GM23338 (cell line): ENCODE data around the gene CLDN7.
"Not testable (repeated sequence)": the region's sequence is repeated elsewhere in the genome, so short reads cannot be mapped to it uniquely, and the experiment has no call there.

Experiments
- ETS1 ChIP-seq: IDR thresholded peaks from 2 replicates; pipeline ENCODE4 v1.6.1; 2016; ENCODE audit warnings: antibody characterized with exemption
- EZH2 ChIP-seq: fragments of 200-600 bp; sonication (generic); IDR thresholded peaks from one replicate; pipeline ENCODE4 v1.8.0; 2017; ENCODE audit warnings: antibody characterized with exemption, mild to moderate bottlenecking, low read depth; ENCODE audit not compliant: unreplicated experiment
- EZH2phosphoT487 ChIP-seq: fragments of 200-600 bp; sonication (generic); IDR thresholded peaks from one replicate; pipeline ENCODE4 v1.8.1; 2018; ENCODE audit warnings: antibody characterized with exemption; ENCODE audit not compliant: unreplicated experiment
- POLR2AphosphoS5 ChIP-seq: IDR thresholded peaks from 2 replicates; pipeline ENCODE4 v1.6.1; 2016; ENCODE audit warnings: antibody characterized with exemption, low read depth
- TF ChIP-seq, protein P1 (sequence below), 2 experiments: fragments of 200-600 bp in 1 of 2; sonication (generic) in 1 of 2; conservative IDR thresholded peaks; 2 replicates each; pipeline versions ENCODE4 v1.5.1 to v1.6.1; 2016 to 2017; ENCODE audit warnings: antibody characterized with exemption in 2 of 2, low read depth in 2 of 2, mild to moderate bottlenecking in 2 of 2, moderate library complexity in 1 of 2
- TF ChIP-seq, protein P2 (sequence below): IDR thresholded peaks from one replicate; pipeline ENCODE4 v1.6.1; 2018; ENCODE audit warnings: antibody characterized with exemption; ENCODE audit not compliant: unreplicated experiment

DNA sequence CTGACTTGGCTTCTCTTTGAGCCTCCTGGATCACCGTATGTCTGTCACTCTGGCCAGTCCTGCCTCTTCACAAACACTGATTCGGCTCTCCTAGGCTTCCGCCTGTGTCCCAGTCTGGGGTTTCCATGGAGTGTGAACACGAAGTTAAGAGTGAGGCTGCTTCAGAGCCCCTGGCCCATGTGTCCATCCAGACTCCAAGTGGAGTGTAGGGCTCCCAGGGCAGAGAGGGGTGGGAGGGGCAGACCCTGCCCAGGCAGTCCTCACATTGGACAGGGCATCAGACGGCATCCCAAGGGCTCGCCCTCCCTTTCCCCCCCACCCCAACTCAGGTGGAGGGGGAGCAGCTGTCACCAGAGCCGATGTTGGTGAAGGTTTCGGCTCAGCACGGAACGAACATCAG, 18.4 kb downstream of the CLDN7 start:
- TF ChIP-seq, protein P1, sequence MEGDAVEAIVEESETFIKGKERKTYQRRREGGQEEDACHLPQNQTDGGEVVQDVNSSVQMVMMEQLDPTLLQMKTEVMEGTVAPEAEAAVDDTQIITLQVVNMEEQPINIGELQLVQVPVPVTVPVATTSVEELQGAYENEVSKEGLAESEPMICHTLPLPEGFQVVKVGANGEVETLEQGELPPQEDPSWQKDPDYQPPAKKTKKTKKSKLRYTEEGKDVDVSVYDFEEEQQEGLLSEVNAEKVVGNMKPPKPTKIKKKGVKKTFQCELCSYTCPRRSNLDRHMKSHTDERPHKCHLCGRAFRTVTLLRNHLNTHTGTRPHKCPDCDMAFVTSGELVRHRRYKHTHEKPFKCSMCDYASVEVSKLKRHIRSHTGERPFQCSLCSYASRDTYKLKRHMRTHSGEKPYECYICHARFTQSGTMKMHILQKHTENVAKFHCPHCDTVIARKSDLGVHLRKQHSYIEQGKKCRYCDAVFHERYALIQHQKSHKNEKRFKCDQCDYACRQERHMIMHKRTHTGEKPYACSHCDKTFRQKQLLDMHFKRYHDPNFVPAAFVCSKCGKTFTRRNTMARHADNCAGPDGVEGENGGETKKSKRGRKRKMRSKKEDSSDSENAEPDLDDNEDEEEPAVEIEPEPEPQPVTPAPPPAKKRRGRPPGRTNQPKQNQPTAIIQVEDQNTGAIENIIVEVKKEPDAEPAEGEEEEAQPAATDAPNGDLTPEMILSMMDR (conservative IDR thresholded peaks at IDR 0.05; ENCODE audit: low read depth in 2 of 2) = not testable (repeated sequence)
- not testable (repeated sequence) for TF ChIP-seq POLR2AphosphoS5, ETS1, EZH2, EZH2phosphoT487
- TF ChIP-seq, protein P2, sequence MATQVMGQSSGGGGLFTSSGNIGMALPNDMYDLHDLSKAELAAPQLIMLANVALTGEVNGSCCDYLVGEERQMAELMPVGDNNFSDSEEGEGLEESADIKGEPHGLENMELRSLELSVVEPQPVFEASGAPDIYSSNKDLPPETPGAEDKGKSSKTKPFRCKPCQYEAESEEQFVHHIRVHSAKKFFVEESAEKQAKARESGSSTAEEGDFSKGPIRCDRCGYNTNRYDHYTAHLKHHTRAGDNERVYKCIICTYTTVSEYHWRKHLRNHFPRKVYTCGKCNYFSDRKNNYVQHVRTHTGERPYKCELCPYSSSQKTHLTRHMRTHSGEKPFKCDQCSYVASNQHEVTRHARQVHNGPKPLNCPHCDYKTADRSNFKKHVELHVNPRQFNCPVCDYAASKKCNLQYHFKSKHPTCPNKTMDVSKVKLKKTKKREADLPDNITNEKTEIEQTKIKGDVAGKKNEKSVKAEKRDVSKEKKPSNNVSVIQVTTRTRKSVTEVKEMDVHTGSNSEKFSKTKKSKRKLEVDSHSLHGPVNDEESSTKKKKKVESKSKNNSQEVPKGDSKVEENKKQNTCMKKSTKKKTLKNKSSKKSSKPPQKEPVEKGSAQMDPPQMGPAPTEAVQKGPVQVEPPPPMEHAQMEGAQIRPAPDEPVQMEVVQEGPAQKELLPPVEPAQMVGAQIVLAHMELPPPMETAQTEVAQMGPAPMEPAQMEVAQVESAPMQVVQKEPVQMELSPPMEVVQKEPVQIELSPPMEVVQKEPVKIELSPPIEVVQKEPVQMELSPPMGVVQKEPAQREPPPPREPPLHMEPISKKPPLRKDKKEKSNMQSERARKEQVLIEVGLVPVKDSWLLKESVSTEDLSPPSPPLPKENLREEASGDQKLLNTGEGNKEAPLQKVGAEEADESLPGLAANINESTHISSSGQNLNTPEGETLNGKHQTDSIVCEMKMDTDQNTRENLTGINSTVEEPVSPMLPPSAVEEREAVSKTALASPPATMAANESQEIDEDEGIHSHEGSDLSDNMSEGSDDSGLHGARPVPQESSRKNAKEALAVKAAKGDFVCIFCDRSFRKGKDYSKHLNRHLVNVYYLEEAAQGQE = not testable (repeated sequence)
